Transverse colon (tissue), 4 donors: ENCODE measurements around the gene TBC1D8.

Source experiments
- EP300 ChIP-seq: sonication (generic); formaldehyde crosslinking; IDR thresholded peaks from one replicate; pipeline ENCODE4 v1.6.1; 2017; ENCODE audit warnings: antibody characterized with exemption, low read depth
- POLR2AphosphoS5 ChIP-seq, 3 donors: sonication (generic); formaldehyde crosslinking; IDR thresholded peaks; one replicate each; pipeline ENCODE4 v1.6.1; 2016; ENCODE audit warnings: antibody characterized with exemption in 3 of 3
- TF ChIP-seq, protein P1 (sequence below), 5 experiments: fragments of 200-600 bp in 3 of 5; fragments of 450-650 bp in 2 of 5; sonication (generic) in 3 of 5; IDR thresholded peaks; 1 replicate in 2 of 5; 2 replicates in 3 of 5; pipeline ENCODE4 v1.5.1; 2016 to 2017; ENCODE audit warnings: antibody characterized with exemption in 5 of 5, inconsistent platforms in 3 of 5, mild to moderate bottlenecking in 2 of 5, moderate library complexity in 1 of 5

DNA sequence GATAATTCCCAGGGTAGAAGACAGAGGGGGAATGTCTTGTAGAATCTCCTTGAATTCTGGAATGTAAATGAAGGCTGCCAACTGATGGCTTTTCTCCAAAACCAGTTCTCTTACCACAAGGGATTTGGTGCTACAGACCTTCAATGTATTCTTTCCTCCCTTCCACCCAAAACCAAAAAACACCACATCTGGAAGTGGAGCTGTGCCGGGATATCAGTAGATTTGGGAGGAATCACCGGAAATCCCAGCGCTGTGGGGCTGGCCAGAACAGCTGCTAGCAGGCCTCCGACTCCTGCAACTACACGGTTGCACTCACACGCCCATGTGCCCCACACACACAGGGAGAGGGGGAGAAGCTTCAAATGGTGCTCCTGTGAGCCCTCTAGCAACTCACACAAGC lies 103.4 kb downstream of the TBC1D8 start:
- TF ChIP-seq EP300 (no peak), POLR2AphosphoS5 (IDR thresholded peaks at IDR 0.05) (no peak)
- TF ChIP-seq, protein P1, sequence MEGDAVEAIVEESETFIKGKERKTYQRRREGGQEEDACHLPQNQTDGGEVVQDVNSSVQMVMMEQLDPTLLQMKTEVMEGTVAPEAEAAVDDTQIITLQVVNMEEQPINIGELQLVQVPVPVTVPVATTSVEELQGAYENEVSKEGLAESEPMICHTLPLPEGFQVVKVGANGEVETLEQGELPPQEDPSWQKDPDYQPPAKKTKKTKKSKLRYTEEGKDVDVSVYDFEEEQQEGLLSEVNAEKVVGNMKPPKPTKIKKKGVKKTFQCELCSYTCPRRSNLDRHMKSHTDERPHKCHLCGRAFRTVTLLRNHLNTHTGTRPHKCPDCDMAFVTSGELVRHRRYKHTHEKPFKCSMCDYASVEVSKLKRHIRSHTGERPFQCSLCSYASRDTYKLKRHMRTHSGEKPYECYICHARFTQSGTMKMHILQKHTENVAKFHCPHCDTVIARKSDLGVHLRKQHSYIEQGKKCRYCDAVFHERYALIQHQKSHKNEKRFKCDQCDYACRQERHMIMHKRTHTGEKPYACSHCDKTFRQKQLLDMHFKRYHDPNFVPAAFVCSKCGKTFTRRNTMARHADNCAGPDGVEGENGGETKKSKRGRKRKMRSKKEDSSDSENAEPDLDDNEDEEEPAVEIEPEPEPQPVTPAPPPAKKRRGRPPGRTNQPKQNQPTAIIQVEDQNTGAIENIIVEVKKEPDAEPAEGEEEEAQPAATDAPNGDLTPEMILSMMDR (IDR thresholded peaks at IDR 0.05): no peak
